Measurements from ENCODE around the gene AAMDC. TPM values are rescaled to one million over a fixed set of nuclear protein-coding genes. Genes with fewer than 3 reads are reported as not detected.
"Not testable (repeated sequence)": the region's sequence is repeated elsewhere in the genome, so short reads cannot be mapped to it uniquely, and the experiment has no call there.

AAMDC gene
- total and polyA plus RNA-seq, 2 of the 13 experiments (the other 11 are each of a cell fraction or from before 2014, with no cell fraction given), result 18.1 to 35.6 TPM

DNA sequence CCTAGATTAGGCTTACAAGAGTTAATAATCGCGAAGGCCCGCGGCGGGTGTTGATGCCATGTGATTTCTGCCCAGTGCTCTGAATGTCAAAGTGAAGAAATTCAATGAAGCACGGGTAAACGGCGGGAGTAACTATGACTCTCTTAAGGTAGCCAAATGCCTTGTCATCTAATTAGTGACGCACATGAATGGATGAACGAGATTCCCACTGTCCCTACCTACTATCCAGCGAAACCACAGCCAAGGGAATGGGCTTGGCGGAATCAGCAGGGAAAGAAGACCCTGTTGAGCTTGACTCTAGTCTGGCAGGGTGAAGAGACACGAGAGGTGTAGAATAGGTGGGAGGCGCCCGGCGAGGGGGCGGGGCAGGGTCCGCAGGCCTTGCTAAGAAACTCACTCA is 65.5 kb downstream of the AAMDC start (continued):
- TF ChIP-seq, protein P1, sequence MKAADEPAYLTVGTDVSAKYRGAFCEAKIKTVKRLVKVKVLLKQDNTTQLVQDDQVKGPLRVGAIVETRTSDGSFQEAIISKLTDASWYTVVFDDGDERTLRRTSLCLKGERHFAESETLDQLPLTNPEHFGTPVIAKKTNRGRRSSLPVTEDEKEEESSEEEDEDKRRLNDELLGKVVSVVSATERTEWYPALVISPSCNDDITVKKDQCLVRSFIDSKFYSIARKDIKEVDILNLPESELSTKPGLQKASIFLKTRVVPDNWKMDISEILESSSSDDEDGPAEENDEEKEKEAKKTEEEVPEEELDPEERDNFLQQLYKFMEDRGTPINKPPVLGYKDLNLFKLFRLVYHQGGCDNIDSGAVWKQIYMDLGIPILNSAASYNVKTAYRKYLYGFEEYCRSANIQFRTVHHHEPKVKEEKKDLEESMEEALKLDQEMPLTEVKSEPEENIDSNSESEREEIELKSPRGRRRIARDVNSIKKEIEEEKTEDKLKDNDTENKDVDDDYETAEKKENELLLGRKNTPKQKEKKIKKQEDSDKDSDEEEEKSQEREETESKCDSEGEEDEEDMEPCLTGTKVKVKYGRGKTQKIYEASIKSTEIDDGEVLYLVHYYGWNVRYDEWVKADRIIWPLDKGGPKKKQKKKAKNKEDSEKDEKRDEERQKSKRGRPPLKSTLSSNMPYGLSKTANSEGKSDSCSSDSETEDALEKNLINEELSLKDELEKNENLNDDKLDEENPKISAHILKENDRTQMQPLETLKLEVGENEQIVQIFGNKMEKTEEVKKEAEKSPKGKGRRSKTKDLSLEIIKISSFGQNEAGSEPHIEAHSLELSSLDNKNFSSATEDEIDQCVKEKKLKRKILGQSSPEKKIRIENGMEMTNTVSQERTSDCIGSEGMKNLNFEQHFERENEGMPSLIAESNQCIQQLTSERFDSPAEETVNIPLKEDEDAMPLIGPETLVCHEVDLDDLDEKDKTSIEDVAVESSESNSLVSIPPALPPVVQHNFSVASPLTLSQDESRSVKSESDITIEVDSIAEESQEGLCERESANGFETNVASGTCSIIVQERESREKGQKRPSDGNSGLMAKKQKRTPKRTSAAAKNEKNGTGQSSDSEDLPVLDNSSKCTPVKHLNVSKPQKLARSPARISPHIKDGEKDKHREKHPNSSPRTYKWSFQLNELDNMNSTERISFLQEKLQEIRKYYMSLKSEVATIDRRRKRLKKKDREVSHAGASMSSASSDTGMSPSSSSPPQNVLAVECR (CRISPR knock-in tag; IDR thresholded peaks at IDR 0.05; ENCODE audit: borderline replicate concordance), result no peak
- no peak for TF ChIP-seq GFI1 (CRISPR knock-in tag; IDR thresholded peaks at IDR 0.05; ENCODE audit: borderline replicate concordance)
- no peak for TF ChIP-seq HIVEP1 (CRISPR knock-in tag; IDR thresholded peaks at IDR 0.05)

DNA sequence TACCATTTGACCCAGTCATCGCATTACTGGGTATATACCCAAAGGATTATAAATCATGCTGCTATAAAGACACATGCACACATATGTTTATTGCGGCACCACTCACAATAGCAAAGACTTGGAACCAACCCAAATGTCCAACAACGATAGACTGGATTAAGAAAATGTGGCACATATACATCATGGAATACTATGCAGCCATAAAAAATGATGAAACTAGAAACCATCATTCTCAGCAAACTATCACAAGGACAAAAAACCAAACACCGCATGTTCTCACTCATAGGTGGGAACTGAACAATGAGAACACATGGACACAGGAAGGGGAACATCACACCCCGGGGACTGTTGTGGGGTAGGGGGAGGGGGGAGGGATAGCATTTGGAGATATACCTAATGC is 68.1 kb downstream of the AAMDC start:
- ATAC-seq, FAIRE-seq: not testable (repeated sequence)

GRCh38 chr11:77890100-77890614 is 69.2 kb downstream of the AAMDC start:
- H2AFZ ChIP-seq (ENCODE audit: low read length); DNase-seq (ENCODE audit: low spot score); CTCF ChIA-PET (ENCODE audit: low intra/inter-chr PET ratio, low total read pairs); H3K9ac ChIP-seq (ENCODE audit: insufficient read depth, low read depth, low read length); BruUV-seq (replicated peaks); H3K9me3 ChIP-seq (ENCODE audit: low read length); FAIRE-seq; POLR2A ChIA-PET; ATAC-seq; H3K27ac ChIP-seq (ENCODE audit: extremely low read length, insufficient read depth, low read length); H4K20me1 ChIP-seq (ENCODE audit: insufficient read depth, low read length); in situ Hi-C loops (cut with HindIII; ENCODE audit: extremely low pct_ligation_motif_present, low pct_unique_long_range_greater_than_20kb); H3K27me3 ChIP-seq (ENCODE audit: control insufficient read depth in 1 of 2, insufficient read depth in 2 of 2, low read length in 2 of 2); H3K79me2 ChIP-seq (ENCODE audit: insufficient read depth, low read length); H3K4me3 ChIP-seq (replicated peaks in 1 of 3; ENCODE audit: insufficient read depth in 1 of 3, low read depth in 2 of 3, low read length in 3 of 3); H3K4me2 ChIP-seq (ENCODE audit: low read depth, low read length); intact Hi-C loops (cut with micrococcal nuclease; ENCODE audit: unreplicated experiment); H3K4me1 ChIP-seq (ENCODE audit: insufficient read depth, low read length): not testable (repeated sequence)
- H3K36me3 ChIP-seq (replicated peaks in 1 of 2; ENCODE audit: control insufficient read depth in 1 of 2, insufficient read depth in 2 of 2, low read length in 2 of 2), result peaks cover 7 to 11% of the 10 kb centered on the region in 2 experiments; a peak in 4 of 5 replicates

More for the DNA sequence above, 68.1 kb downstream of the AAMDC start:
- H3K4me2 ChIP-seq (ENCODE audit: low read depth, low read length); POLR2A ChIA-PET; in situ Hi-C loops (cut with HindIII; ENCODE audit: extremely low pct_ligation_motif_present, low pct_unique_long_range_greater_than_20kb); intact Hi-C loops (cut with micrococcal nuclease; ENCODE audit: unreplicated experiment); H4K20me1 ChIP-seq (ENCODE audit: insufficient read depth, low read length); H3K27me3 ChIP-seq (ENCODE audit: control insufficient read depth in 1 of 2, insufficient read depth in 2 of 2, low read length in 2 of 2); H2AFZ ChIP-seq (ENCODE audit: low read length); H3K4me3 ChIP-seq (replicated peaks in 1 of 3; ENCODE audit: insufficient read depth in 1 of 3, low read depth in 2 of 3, low read length in 3 of 3); H3K9me3 ChIP-seq (ENCODE audit: low read length); CTCF ChIA-PET (ENCODE audit: low intra/inter-chr PET ratio, low total read pairs); BruUV-seq (replicated peaks); H3K27ac ChIP-seq (ENCODE audit: extremely low read length, insufficient read depth, low read length); H3K9ac ChIP-seq (ENCODE audit: insufficient read depth, low read depth, low read length); H3K4me1 ChIP-seq (ENCODE audit: insufficient read depth, low read length); H3K79me2 ChIP-seq (ENCODE audit: insufficient read depth, low read length); DNase-seq (ENCODE audit: low spot score): not testable (repeated sequence)
- peaks cover 5 to 18% of the 10 kb centered on the region in 2 experiments; a peak in 4 of 5 replicates for H3K36me3 ChIP-seq (replicated peaks in 1 of 2; ENCODE audit: control insufficient read depth in 1 of 2, insufficient read depth in 2 of 2, low read length in 2 of 2)
- 95% methylated on average over 5 of the region's 5 CpGs for WGBS (ENCODE audit: low lambda C conversion rate)

- H3K9ac ChIP-seq (ENCODE audit: insufficient read depth, low read depth, low read length); intact Hi-C loops (cut with micrococcal nuclease; ENCODE audit: unreplicated experiment); H3K4me1 ChIP-seq (ENCODE audit: insufficient read depth, low read length); POLR2A ChIA-PET; H2AFZ ChIP-seq (ENCODE audit: low read length); H4K20me1 ChIP-seq (ENCODE audit: insufficient read depth, low read length); H3K9me3 ChIP-seq (ENCODE audit: low read length); H3K4me3 ChIP-seq (replicated peaks in 1 of 3; ENCODE audit: insufficient read depth in 1 of 3, low read depth in 2 of 3, low read length in 3 of 3); in situ Hi-C loops (cut with HindIII; ENCODE audit: extremely low pct_ligation_motif_present, low pct_unique_long_range_greater_than_20kb); H3K79me2 ChIP-seq (ENCODE audit: insufficient read depth, low read length); H3K4me2 ChIP-seq (ENCODE audit: low read depth, low read length); H3K27ac ChIP-seq (ENCODE audit: extremely low read length, insufficient read depth, low read length); BruUV-seq (replicated peaks); H3K27me3 ChIP-seq (ENCODE audit: control insufficient read depth in 1 of 2, insufficient read depth in 2 of 2, low read length in 2 of 2); FAIRE-seq; ATAC-seq; DNase-seq (ENCODE audit: low spot score); CTCF ChIA-PET (ENCODE audit: low intra/inter-chr PET ratio, low total read pairs): not testable (repeated sequence)
- peaks cover 7 to 11% of the 10 kb centered on the region in 2 experiments; a peak in 4 of 5 replicates for H3K36me3 ChIP-seq (replicated peaks in 1 of 2; ENCODE audit: control insufficient read depth in 1 of 2, insufficient read depth in 2 of 2, low read length in 2 of 2)
- WGBS (ENCODE audit: low lambda C conversion rate), result 82% methylated on average over 4 of the region's 4 CpGs
Measured at GRCh38 chr11:77890619-77891056, 69.7 kb downstream of the AAMDC start.
